GM12878 (cell line): ENCODE results near the gene ZNF302. TPM values are rescaled to one million over a fixed set of nuclear protein-coding genes. Genes with fewer than 3 reads are reported as not detected.

Experiments
- ATAC-seq: fragments of 200-7000 bp; cut with Tn5 transposase; 3 replicates; pipeline ENCODE4 v1.9.1; 2020; ENCODE audit warnings: mild to moderate bottlenecking, moderate library complexity
- BruUV-seq: library from RNA; stranded (reverse); fragments of 400-500 nt; replicated peaks from 2 replicates; lab custom pipeline; 2021; lab: Mats Ljungman, UMichigan
- CTCF ChIA-PET: fragments of 300-600 bp; sonication (Branson Sonifier 250); formaldehyde crosslinking; extraction: SDS; loops from one replicate; lab custom pipeline; 2021; ENCODE audit warnings: inconsistent platforms; lab: Yijun Ruan, JAX
- POLR2A ChIA-PET: fragments of 350-600 bp; formaldehyde crosslinking; extraction: SDS; loops from one replicate; lab custom pipeline; 2021; ENCODE audit warnings: inconsistent platforms; lab: Charles Lee
- RAD21 ChIA-PET: fragments of 300-600 bp; sonication (Branson Sonifier 250); formaldehyde crosslinking; loops from one replicate; lab custom pipeline; 2023; ENCODE audit warnings: antibody characterized with exemption; ENCODE audit not compliant: unreplicated experiment; lab: Charles Lee
- SMC1A ChIA-PET: fragments of 300-600 bp; sonication (Branson Sonifier 250); formaldehyde crosslinking; loops from one replicate; lab custom pipeline; 2023; ENCODE audit not compliant: unreplicated experiment, uncharacterized antibody; lab: Charles Lee
- DNase-seq: peaks from one replicate; pipeline ENCODE4 v3.0.0-alpha.2; 2011; ENCODE audit warnings: low read depth, low spot score
- FAIRE-seq: peaks from 3 replicates; lab custom pipeline; 2011; peaks lifted over from hg19 to GRCh38; lab: Jason Lieb, UNC
- H2AFZ ChIP-seq: 2 replicates; pipeline ENCODE4 v1.6.0; 2011; ENCODE audit warnings: low read depth, low read length, control low read depth; ENCODE audit not compliant: control insufficient read depth
- H3K27ac ChIP-seq: 2 replicates; pipeline ENCODE4 v1.5.1; 2011; ENCODE audit warnings: control low read depth; ENCODE audit not compliant: control insufficient read depth, insufficient read depth
- H3K27me3 ChIP-seq, 2 experiments: replicated peaks in 1 of 2; 2 replicates each; pipeline versions ENCODE4 v1.6.0 to v1.6.1; 2011; ENCODE audit warnings: low read length in 1 of 2; ENCODE audit not compliant: control insufficient read depth in 2 of 2, insufficient read depth in 2 of 2
- H3K36me3 ChIP-seq, 2 experiments: 2 replicates each; pipeline ENCODE4 v1.5.1; 2011; ENCODE audit warnings: low read length in 1 of 2; ENCODE audit not compliant: control insufficient read depth in 2 of 2, insufficient read depth in 2 of 2
- H3K4me1 ChIP-seq: 2 replicates; pipeline ENCODE4 v1.6.1; 2011; ENCODE audit warnings: mild to moderate bottlenecking, low read length, moderate library complexity, mixed read lengths; ENCODE audit not compliant: control insufficient read depth, insufficient read depth
- H3K4me2 ChIP-seq: 2 replicates; pipeline ENCODE4 v1.6.0; 2011; ENCODE audit warnings: control low read depth; ENCODE audit not compliant: control insufficient read depth, insufficient read depth
- H3K4me3 ChIP-seq: fragments of 200-600 bp; sonication (generic); 2 replicates; pipeline ENCODE4 v1.5.1; 2016
- H3K79me2 ChIP-seq: 2 replicates; pipeline ENCODE4 v1.6.0; 2011; ENCODE audit warnings: low read length; ENCODE audit not compliant: control insufficient read depth, insufficient read depth
- H3K9ac ChIP-seq: 2 replicates; pipeline ENCODE4 v1.8.0; 2011; ENCODE audit warnings: low read length, control low read depth, mixed read lengths; ENCODE audit not compliant: control insufficient read depth, insufficient read depth
- H3K9me3 ChIP-seq: replicated peaks from 3 replicates; pipeline ENCODE4 v1.5.1; 2011; ENCODE audit warnings: mild to moderate bottlenecking, low read length; ENCODE audit not compliant: control insufficient read depth, insufficient read depth
- H4K20me1 ChIP-seq: 2 replicates; pipeline ENCODE4 v1.6.0; 2011; ENCODE audit not compliant: control insufficient read depth, insufficient read depth
- ATF7 ChIP-seq: fragments of 450-650 bp; IDR thresholded peaks from 2 replicates; pipeline ENCODE4 v1.6.1; 2016; ENCODE audit warnings: low read depth, mild to moderate bottlenecking
- BRCA1 ChIP-seq: IDR thresholded peaks from 2 replicates; pipeline ENCODE4 v1.6.1; 2011; ENCODE audit warnings: low read depth, low read length, improper control_type of control experiment
- DPF2 ChIP-seq: fragments of 450-650 bp; IDR thresholded peaks from 2 replicates; pipeline ENCODE4 v1.6.1; 2017; ENCODE audit warnings: mild to moderate bottlenecking
- FOXK2 ChIP-seq: fragments of 450-650 bp; IDR thresholded peaks from 2 replicates; pipeline ENCODE4 v1.6.1; 2017; ENCODE audit warnings: mild to moderate bottlenecking, moderate library complexity
- MTA2 ChIP-seq: fragments of 450-650 bp; IDR thresholded peaks from 2 replicates; pipeline ENCODE4 v1.6.1; 2016; ENCODE audit warnings: low read depth, mild to moderate bottlenecking, moderate library complexity
- MXI1 ChIP-seq: fragments of 150-350 bp; IDR thresholded peaks from 2 replicates; pipeline ENCODE4 v1.6.1; 2011; ENCODE audit warnings: low read depth, mild to moderate bottlenecking, inconsistent platforms, low read length, improper control_type of control experiment
- NFXL1 ChIP-seq: fragments of 450-650 bp; IDR thresholded peaks from 2 replicates; pipeline ENCODE4 v1.6.1; 2017; ENCODE audit warnings: antibody characterized with exemption, mild to moderate bottlenecking, borderline replicate concordance
- SIX5 ChIP-seq: IDR thresholded peaks from 2 replicates; pipeline ENCODE4 v1.6.1; 2011; ENCODE audit warnings: mild to moderate bottlenecking, low read depth, low read length, moderate library complexity; ENCODE audit not compliant: severe bottlenecking
- SMAD1 ChIP-seq: fragments of 450-650 bp; IDR thresholded peaks from 2 replicates; pipeline ENCODE4 v1.6.1; 2018; ENCODE audit warnings: mild to moderate bottlenecking, low read depth; ENCODE audit not compliant: partially characterized antibody
- SMAD5 ChIP-seq: IDR thresholded peaks from 2 replicates; pipeline ENCODE4 v1.6.1; 2016; ENCODE audit warnings: antibody characterized with exemption, low read depth
- SRF ChIP-seq, 2 experiments: IDR thresholded peaks; 2 replicates each; pipeline ENCODE4 v1.6.1; 2011; ENCODE audit warnings: low read depth in 2 of 2, low read length in 2 of 2, mild to moderate bottlenecking in 1 of 2, moderate library complexity in 1 of 2
- TCF7 ChIP-seq: IDR thresholded peaks from 2 replicates; pipeline ENCODE4 v1.6.1; 2014; ENCODE audit warnings: antibody characterized with exemption, borderline replicate concordance
- WGBS: methylation state at CpG from one replicate; pipeline ENCODE4 v1.1.6; 2016; ENCODE audit warnings: low lambda C conversion rate; ENCODE audit not compliant: insufficient replicate concordance, insufficient coverage; ENCODE audit errors: missing lambda C conversion rate; 5-methylcytosine and 5-hydroxymethylcytosine counted together
- in situ Hi-C: fragments of 300-500 bp; cut with MboI; formaldehyde crosslinking; loops from 9 replicates; pipeline ENCODE4 v1.14.3; 2018; ENCODE audit warnings: mixed read lengths
- intact Hi-C: fragments of 100-400 bp; cut with micrococcal nuclease; formaldehyde crosslinking; loops from one replicate; pipeline ENCODE4 v1.14.2; 2022; ENCODE audit not compliant: unreplicated experiment
- polyA plus RNA-seq, 11 experiments: library from polyadenylated mRNA; depleted of rRNA in 4 of 11; unstranded in 6 of 11; stranded (reverse) in 5 of 11; fragments of >200 nt; fragmentation: Nextera tagmentation in 4 of 11; fragmentation: Illumina TruSeq in 1 of 11; extraction: Ambion mirVana in 4 of 11; extraction: Trizol in 1 of 11; gene quantifications; 1 replicate in 1 of 11; 2 replicates in 10 of 11; pipeline versions ENCODE4 v1.2.1 to v1.2.3, GENCODE V29; 2011 to 2016; ENCODE audit warnings: inconsistent platforms in 2 of 11, missing spikeins in 2 of 11, low read depth in 1 of 11
- total RNA-seq, 4 experiments: library from RNA; depleted of rRNA in 3 of 4; stranded (reverse); fragments of >200 nt in 3 of 4; fragmentation: Illumina TruSeq in 1 of 4; extraction: Trizol in 1 of 4; gene quantifications; 2 replicates each; pipeline versions ENCODE4 v1.2.1 to v1.2.3, GENCODE V29; 2013 to 2021
- TF ChIP-seq, protein P1 (sequence below): IDR thresholded peaks from 2 replicates; pipeline ENCODE4 v1.6.1; 2012; ENCODE audit warnings: low read length, inconsistent platforms
- TF ChIP-seq, protein P2 (sequence below): fragments of 450-650 bp; formaldehyde crosslinking; IDR thresholded peaks from 2 replicates; pipeline ENCODE4 v1.5.0; 2022; ENCODE audit warnings: mild to moderate bottlenecking, missing genetic modification characterization

The ZNF302 gene
- total and polyA plus RNA-seq, 10 of the 15 experiments (the other 5 are each of a cell fraction or from before 2014, with no cell fraction given): 8.4 to 35.4 (median 19.7) TPM

DNA sequence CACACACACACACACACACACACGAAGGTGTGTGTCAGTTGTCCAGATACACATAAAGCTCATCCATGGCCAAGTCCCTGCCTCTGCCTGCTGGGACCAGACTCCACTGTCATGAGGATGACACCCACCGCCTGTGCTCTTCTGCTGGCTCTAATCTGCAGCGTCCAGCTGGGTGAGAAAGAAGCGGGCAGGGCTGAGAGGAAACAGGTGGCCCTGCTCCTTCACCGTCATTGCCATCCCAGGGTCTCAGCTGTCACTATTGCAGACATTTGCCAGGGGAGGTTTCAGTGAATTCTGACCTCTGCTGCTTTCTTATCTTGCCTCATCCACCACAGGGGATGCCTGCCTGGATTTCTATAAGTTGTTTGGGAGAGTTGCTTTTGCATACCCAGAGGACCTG, 31.9 kb upstream of the ZNF302 start:
- Histone ChIP-seq H3K36me3 (no peaks in the 10 kb centered on the region), H3K79me2 (no peaks in the 10 kb centered on the region), H4K20me1 (no peaks in the 10 kb centered on the region), H3K9ac (no peak overlapping the region), H3K4me2 (no peak overlapping the region), H3K9me3 (no peaks in the 10 kb centered on the region; the same call in 2 of the 3 replicates), H3K27me3 (no peaks in the 10 kb centered on the region), H3K4me3 (no peak overlapping the region), H2AFZ (no peak overlapping the region), H3K4me1 (no peaks in the 10 kb centered on the region), H3K27ac (no peak overlapping the region)
- FAIRE-seq (no peak), ATAC-seq (no peak), DNase-seq (no peak)
- RAD21 ChIA-PET: no interaction called here
- in situ Hi-C loops: no loop called here
- CTCF ChIA-PET: no interaction called here
- WGBS: 2% methylated on average over 5 of the region's 5 CpGs
- intact Hi-C loops: no loop called here
- SMC1A ChIA-PET: no interaction called here
- POLR2A ChIA-PET: no interaction called here
- TF ChIP-seq FOXK2 (no peak), SIX5 (no peak), DPF2 (no peak), NFXL1 (no peak), MXI1 (no peak), ATF7 (no peak), BRCA1 (no peak), SRF (IDR thresholded peaks at IDR 0.05; ENCODE audit: low read depth in 2 of 2, low read length in 2 of 2) (no peak), MTA2 (no peak), SMAD5 (no peak), TCF7 (no peak), SMAD1 (no peak)
- TF ChIP-seq, protein P1, sequence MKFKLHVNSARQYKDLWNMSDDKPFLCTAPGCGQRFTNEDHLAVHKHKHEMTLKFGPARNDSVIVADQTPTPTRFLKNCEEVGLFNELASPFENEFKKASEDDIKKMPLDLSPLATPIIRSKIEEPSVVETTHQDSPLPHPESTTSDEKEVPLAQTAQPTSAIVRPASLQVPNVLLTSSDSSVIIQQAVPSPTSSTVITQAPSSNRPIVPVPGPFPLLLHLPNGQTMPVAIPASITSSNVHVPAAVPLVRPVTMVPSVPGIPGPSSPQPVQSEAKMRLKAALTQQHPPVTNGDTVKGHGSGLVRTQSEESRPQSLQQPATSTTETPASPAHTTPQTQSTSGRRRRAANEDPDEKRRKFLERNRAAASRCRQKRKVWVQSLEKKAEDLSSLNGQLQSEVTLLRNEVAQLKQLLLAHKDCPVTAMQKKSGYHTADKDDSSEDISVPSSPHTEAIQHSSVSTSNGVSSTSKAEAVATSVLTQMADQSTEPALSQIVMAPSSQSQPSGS: no peak
- TF ChIP-seq, protein P2, sequence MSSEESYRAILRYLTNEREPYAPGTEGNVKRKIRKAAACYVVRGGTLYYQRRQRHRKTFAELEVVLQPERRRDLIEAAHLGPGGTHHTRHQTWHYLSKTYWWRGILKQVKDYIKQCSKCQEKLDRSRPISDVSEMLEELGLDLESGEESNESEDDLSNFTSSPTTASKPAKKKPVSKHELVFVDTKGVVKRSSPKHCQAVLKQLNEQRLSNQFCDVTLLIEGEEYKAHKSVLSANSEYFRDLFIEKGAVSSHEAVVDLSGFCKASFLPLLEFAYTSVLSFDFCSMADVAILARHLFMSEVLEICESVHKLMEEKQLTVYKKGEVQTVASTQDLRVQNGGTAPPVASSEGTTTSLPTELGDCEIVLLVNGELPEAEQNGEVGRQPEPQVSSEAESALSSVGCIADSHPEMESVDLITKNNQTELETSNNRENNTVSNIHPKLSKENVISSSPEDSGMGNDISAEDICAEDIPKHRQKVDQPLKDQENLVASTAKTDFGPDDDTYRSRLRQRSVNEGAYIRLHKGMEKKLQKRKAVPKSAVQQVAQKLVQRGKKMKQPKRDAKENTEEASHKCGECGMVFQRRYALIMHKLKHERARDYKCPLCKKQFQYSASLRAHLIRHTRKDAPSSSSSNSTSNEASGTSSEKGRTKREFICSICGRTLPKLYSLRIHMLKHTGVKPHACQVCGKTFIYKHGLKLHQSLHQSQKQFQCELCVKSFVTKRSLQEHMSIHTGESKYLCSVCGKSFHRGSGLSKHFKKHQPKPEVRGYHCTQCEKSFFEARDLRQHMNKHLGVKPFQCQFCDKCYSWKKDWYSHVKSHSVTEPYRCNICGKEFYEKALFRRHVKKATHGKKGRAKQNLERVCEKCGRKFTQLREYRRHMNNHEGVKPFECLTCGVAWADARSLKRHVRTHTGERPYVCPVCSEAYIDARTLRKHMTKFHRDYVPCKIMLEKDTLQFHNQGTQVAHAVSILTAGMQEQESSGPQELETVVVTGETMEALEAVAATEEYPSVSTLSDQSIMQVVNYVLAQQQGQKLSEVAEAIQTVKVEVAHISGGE (CRISPR knock-in tag): no peak
- BruUV-seq: no TSS peak
